ENCODE data around the gene ATRNL1.

GRCh38 chr10:115095758-115096157 is 2.6 kb downstream of the ATRNL1 start:
- no peak for TF ChIP-seq CTCF (conservative IDR thresholded peaks at IDR 0.05; ENCODE audit: low read depth, low read length)
- no peak for TF ChIP-seq EZH2 (IDR thresholded peaks at IDR 0.05; ENCODE audit: low read length, unreplicated experiment)
- no peak for TF ChIP-seq EZH2phosphoT487 (IDR thresholded peaks at IDR 0.05; ENCODE audit: borderline replicate concordance, low read length)
